ENCODE results near the gene FSIP1.

Gene FSIP1

DNA sequence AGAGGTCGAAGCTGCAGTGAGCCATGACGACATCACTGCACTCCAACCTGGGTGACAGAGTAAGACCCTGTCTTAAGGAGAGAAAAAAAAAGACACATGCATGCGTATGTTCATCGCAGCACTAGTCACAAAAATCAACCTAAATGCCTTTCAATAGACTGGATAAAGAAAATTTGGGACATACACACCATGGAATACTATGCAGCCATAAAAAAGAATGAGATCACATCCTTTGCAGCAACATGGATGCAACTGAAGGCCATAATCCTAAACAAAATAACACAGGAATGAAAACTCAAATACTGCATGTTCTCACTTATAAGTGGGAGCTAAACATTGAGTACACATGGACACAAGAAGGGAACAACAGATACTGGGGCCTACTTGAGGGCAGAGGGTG, 53.1 kb downstream of the FSIP1 start:
- no peak overlapping the region for H3K27ac ChIP-seq (ENCODE audit: insufficient read depth, low read length, poor library complexity, severe bottlenecking)
- H3K9me3 ChIP-seq (ENCODE audit: control insufficient read depth, low read length): no peaks in the 10 kb centered on the region
- no peak overlapping the region for H3K4me3 ChIP-seq (ENCODE audit: insufficient read depth, low read depth, low read length, poor library complexity, severe bottlenecking)
- no peaks in the 10 kb centered on the region for H3K36me3 ChIP-seq (ENCODE audit: control insufficient read depth, insufficient read depth, low read length)
- DNase-seq: no peak
- H3K27me3 ChIP-seq (replicated peaks; ENCODE audit: control insufficient read depth, insufficient read depth, low read length, poor library complexity, severe bottlenecking): no peaks in the 10 kb centered on the region
- H3K4me1 ChIP-seq (ENCODE audit: control insufficient read depth, insufficient read depth, low read length, poor library complexity, severe bottlenecking): no peaks in the 10 kb centered on the region

DNA sequence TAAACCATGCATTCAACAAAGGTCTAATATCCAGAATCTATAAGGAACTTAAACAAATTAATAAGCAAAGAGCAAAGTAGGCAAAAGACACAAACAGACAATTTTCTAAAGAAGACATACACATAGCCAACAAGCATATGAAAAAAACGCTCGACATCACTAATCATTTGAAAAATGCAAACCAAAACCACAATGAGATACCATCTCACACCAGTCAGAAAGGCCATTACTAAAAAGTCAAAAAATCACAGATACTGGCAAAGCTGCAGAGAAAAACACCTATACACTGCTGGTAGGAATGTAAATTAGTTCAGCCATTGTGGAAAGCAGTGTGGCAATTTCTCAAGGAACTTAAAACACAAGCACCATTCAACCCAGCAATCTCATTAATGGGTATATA, 53.8 kb downstream of the FSIP1 start:
- no peak for DNase-seq
- no peak overlapping the region for H3K4me3 ChIP-seq (ENCODE audit: insufficient read depth, low read depth, low read length, poor library complexity, severe bottlenecking)
- no peaks in the 10 kb centered on the region for H3K4me1 ChIP-seq (ENCODE audit: control insufficient read depth, insufficient read depth, low read length, poor library complexity, severe bottlenecking)
- no peak overlapping the region for H3K27ac ChIP-seq (ENCODE audit: insufficient read depth, low read length, poor library complexity, severe bottlenecking)
- H3K36me3 ChIP-seq (ENCODE audit: control insufficient read depth, insufficient read depth, low read length): no peaks in the 10 kb centered on the region
- no peaks in the 10 kb centered on the region for H3K27me3 ChIP-seq (replicated peaks; ENCODE audit: control insufficient read depth, insufficient read depth, low read length, poor library complexity, severe bottlenecking)
- no peaks in the 10 kb centered on the region for H3K9me3 ChIP-seq (ENCODE audit: control insufficient read depth, low read length)

DNA sequence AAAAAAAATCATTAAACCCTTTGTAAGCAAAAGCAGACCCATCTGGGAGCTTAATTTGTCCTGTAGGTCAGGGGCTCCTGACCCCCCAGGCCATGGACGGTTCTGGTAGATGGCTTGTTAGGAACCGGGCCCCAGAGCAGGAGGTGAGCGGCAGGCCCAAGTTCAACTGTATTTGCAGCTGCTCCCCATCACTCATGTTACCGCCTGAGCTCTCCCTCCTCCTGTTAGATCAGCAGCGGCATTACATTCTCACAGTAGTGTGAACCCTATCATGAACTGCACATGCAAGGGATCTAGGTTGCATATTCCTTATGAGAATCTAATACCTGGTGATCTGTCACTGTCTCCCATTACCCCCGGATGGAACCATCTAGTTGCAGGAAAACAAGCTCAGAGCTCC, 60.7 kb downstream of the FSIP1 start:
- Histone ChIP-seq H3K9me3 (ENCODE audit: control insufficient read depth, low read length) (no peaks in the 10 kb centered on the region), H3K4me3 (ENCODE audit: insufficient read depth, low read depth, low read length, poor library complexity, severe bottlenecking) (no peak overlapping the region), H3K27ac (ENCODE audit: insufficient read depth, low read length, poor library complexity, severe bottlenecking) (no peak overlapping the region), H3K4me1 (ENCODE audit: control insufficient read depth, insufficient read depth, low read length, poor library complexity, severe bottlenecking) (no peaks in the 10 kb centered on the region), H3K27me3 (replicated peaks; ENCODE audit: control insufficient read depth, insufficient read depth, low read length, poor library complexity, severe bottlenecking) (no peaks in the 10 kb centered on the region), H3K36me3 (ENCODE audit: control insufficient read depth, insufficient read depth, low read length) (no peaks in the 10 kb centered on the region)
- DNase-seq: no peak

DNA sequence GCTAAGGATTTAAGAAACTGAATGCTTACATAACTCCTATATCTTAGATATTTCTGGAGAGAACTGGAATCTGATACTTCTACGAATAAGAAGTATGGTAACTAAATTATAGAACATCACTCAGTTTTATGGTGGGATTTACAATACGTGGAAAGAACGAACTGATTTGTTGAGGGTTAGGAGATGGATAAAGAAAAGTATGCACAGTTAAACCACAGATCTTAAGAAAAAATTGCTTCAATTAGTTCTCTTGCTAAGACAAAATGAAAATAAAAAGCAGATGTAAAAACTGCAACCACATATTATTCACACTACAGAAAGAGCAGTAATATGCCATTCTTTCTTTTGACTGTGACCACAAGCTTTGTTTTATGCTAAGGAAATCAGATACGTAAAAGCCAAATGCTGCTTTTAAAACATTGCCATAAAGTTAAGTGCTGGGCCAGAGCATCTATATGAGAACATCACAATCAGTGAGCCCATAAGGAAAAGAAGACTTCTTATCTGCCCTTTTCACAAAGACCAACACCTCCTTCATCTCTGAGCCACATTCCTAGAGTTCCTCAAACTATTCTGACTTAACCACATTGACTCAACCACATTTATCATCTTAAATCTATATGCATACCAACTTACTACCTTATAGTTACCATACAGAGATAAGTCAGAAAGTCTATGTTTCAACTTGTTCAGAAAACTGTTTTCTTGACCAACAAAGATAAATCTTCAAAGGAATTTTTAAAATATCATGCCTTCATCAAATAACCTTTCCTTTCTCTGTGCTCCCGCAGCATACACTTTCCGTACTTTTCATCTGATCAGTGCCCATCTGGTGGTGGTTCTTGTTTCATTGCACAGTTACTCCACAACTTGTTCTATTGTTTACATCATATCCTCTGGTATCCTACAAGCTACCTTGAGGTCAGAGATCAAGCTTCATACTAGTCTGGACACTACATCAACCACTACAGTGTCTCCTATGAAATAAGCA, 61.7 kb downstream of the FSIP1 start:
- no peak overlapping the region for H3K27ac ChIP-seq (ENCODE audit: insufficient read depth, low read length, poor library complexity, severe bottlenecking)
- H3K4me3 ChIP-seq (ENCODE audit: insufficient read depth, low read depth, low read length, poor library complexity, severe bottlenecking): no peak overlapping the region
- DNase-seq: no peak
- no peaks in the 10 kb centered on the region for H3K27me3 ChIP-seq (replicated peaks; ENCODE audit: control insufficient read depth, insufficient read depth, low read length, poor library complexity, severe bottlenecking)
- H3K36me3 ChIP-seq (ENCODE audit: control insufficient read depth, insufficient read depth, low read length): no peaks in the 10 kb centered on the region
- H3K9me3 ChIP-seq (ENCODE audit: control insufficient read depth, low read length): no peaks in the 10 kb centered on the region
- no peaks in the 10 kb centered on the region for H3K4me1 ChIP-seq (ENCODE audit: control insufficient read depth, insufficient read depth, low read length, poor library complexity, severe bottlenecking)

DNA sequence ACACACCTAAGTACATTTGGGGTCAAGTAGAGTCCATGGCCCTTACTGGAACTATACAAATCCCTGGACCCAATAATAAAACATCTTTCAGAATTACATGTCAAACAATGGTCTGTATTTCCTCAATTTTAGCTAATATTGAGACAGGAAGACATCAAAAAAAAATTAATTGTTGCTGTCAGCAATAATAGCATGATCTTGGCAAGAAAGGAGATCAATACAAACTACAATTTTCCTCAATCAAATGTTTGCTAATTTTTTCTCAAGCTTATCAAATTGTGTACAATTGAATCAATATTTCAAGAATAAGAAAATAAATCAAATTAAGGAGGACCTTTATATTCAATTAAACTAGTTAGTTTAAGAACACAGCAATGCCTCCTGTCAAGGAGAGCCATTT, 62.6 kb downstream of the FSIP1 start:
- Histone ChIP-seq H3K36me3 (ENCODE audit: control insufficient read depth, insufficient read depth, low read length) (no peaks in the 10 kb centered on the region), H3K27me3 (replicated peaks; ENCODE audit: control insufficient read depth, insufficient read depth, low read length, poor library complexity, severe bottlenecking) (no peaks in the 10 kb centered on the region)
- no peak for DNase-seq

DNA sequence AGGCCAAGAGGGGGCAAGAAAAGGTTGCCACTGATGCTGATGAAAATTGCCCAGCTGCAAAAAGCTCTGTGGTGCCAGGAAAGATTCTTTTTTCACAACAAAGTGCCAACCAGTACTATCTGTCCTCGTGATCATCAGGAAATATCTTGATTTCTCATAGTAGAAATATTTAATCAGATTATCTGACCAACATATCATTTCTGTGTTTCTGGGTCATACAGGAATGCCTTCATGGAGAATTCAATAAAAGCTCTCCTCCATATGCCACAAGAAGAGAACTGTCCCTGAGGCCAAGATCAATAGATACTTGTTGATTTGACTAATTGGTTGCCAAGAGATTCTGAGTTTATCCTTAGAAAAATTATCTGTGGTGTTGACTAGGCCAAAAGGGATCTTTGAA, 63.5 kb downstream of the FSIP1 start:
- no peaks in the 10 kb centered on the region for H3K9me3 ChIP-seq (ENCODE audit: control insufficient read depth, low read length)
- no peak for DNase-seq
- H3K4me1 ChIP-seq (ENCODE audit: control insufficient read depth, insufficient read depth, low read length, poor library complexity, severe bottlenecking): no peaks in the 10 kb centered on the region
- H3K27ac ChIP-seq (ENCODE audit: insufficient read depth, low read length, poor library complexity, severe bottlenecking): no peak overlapping the region
- no peaks in the 10 kb centered on the region for H3K36me3 ChIP-seq (ENCODE audit: control insufficient read depth, insufficient read depth, low read length)
- H3K27me3 ChIP-seq (replicated peaks; ENCODE audit: control insufficient read depth, insufficient read depth, low read length, poor library complexity, severe bottlenecking): no peaks in the 10 kb centered on the region
- no peak overlapping the region for H3K4me3 ChIP-seq (ENCODE audit: insufficient read depth, low read depth, low read length, poor library complexity, severe bottlenecking)

More for the DNA sequence above, 62.6 kb downstream of the FSIP1 start:
- H3K4me3 ChIP-seq (ENCODE audit: insufficient read depth, low read depth, low read length, poor library complexity, severe bottlenecking): no peak overlapping the region
- H3K27ac ChIP-seq (ENCODE audit: insufficient read depth, low read length, poor library complexity, severe bottlenecking): no peak overlapping the region
- no peaks in the 10 kb centered on the region for H3K4me1 ChIP-seq (ENCODE audit: control insufficient read depth, insufficient read depth, low read length, poor library complexity, severe bottlenecking)
- H3K9me3 ChIP-seq (ENCODE audit: control insufficient read depth, low read length): no peaks in the 10 kb centered on the region

GRCh38 chr15:39717134-39717533, 65.5 kb downstream of the FSIP1 start:
- DNase-seq: no peak
- no peaks in the 10 kb centered on the region for H3K9me3 ChIP-seq (ENCODE audit: control insufficient read depth, low read length)
- no peak overlapping the region for H3K27ac ChIP-seq (ENCODE audit: insufficient read depth, low read length, poor library complexity, severe bottlenecking)
- no peaks in the 10 kb centered on the region for H3K27me3 ChIP-seq (replicated peaks; ENCODE audit: control insufficient read depth, insufficient read depth, low read length, poor library complexity, severe bottlenecking)
- no peaks in the 10 kb centered on the region for H3K4me1 ChIP-seq (ENCODE audit: control insufficient read depth, insufficient read depth, low read length, poor library complexity, severe bottlenecking)
- no peaks in the 10 kb centered on the region for H3K36me3 ChIP-seq (ENCODE audit: control insufficient read depth, insufficient read depth, low read length)
- H3K4me3 ChIP-seq (ENCODE audit: insufficient read depth, low read depth, low read length, poor library complexity, severe bottlenecking): no peak overlapping the region

GRCh38 chr15:39714251-39714650, 68.4 kb downstream of the FSIP1 start:
- H3K27me3 ChIP-seq (replicated peaks; ENCODE audit: control insufficient read depth, insufficient read depth, low read length, poor library complexity, severe bottlenecking): no peaks in the 10 kb centered on the region
- no peaks in the 10 kb centered on the region for H3K9me3 ChIP-seq (ENCODE audit: control insufficient read depth, low read length)
- no peak for DNase-seq

GRCh38 chr15:39713846-39714245, 68.8 kb downstream of the FSIP1 start:
- H3K27me3 ChIP-seq (replicated peaks; ENCODE audit: control insufficient read depth, insufficient read depth, low read length, poor library complexity, severe bottlenecking): no peaks in the 10 kb centered on the region
- H3K4me1 ChIP-seq (ENCODE audit: control insufficient read depth, insufficient read depth, low read length, poor library complexity, severe bottlenecking): no peaks in the 10 kb centered on the region
- no peaks in the 10 kb centered on the region for H3K36me3 ChIP-seq (ENCODE audit: control insufficient read depth, insufficient read depth, low read length)
- no peak for DNase-seq
- H3K27ac ChIP-seq (ENCODE audit: insufficient read depth, low read length, poor library complexity, severe bottlenecking): no peak overlapping the region
- H3K9me3 ChIP-seq (ENCODE audit: control insufficient read depth, low read length): no peaks in the 10 kb centered on the region
- no peak overlapping the region for H3K4me3 ChIP-seq (ENCODE audit: insufficient read depth, low read depth, low read length, poor library complexity, severe bottlenecking)

More at GRCh38 chr15:39714251-39714650, 68.4 kb downstream of the FSIP1 start:
- no peaks in the 10 kb centered on the region for H3K36me3 ChIP-seq (ENCODE audit: control insufficient read depth, insufficient read depth, low read length)
- H3K4me3 ChIP-seq (ENCODE audit: insufficient read depth, low read depth, low read length, poor library complexity, severe bottlenecking): no peak overlapping the region
- H3K27ac ChIP-seq (ENCODE audit: insufficient read depth, low read length, poor library complexity, severe bottlenecking): no peak overlapping the region
- no peaks in the 10 kb centered on the region for H3K4me1 ChIP-seq (ENCODE audit: control insufficient read depth, insufficient read depth, low read length, poor library complexity, severe bottlenecking)

GRCh38 chr15:39710681-39711080, 72.0 kb downstream of the FSIP1 start:
- Histone ChIP-seq H3K36me3 (ENCODE audit: control insufficient read depth, insufficient read depth, low read length) (no peaks in the 10 kb centered on the region), H3K27ac (ENCODE audit: insufficient read depth, low read length, poor library complexity, severe bottlenecking) (no peak overlapping the region), H3K4me3 (ENCODE audit: insufficient read depth, low read depth, low read length, poor library complexity, severe bottlenecking) (no peak overlapping the region), H3K27me3 (replicated peaks; ENCODE audit: control insufficient read depth, insufficient read depth, low read length, poor library complexity, severe bottlenecking) (no peaks in the 10 kb centered on the region), H3K4me1 (ENCODE audit: control insufficient read depth, insufficient read depth, low read length, poor library complexity, severe bottlenecking) (no peaks in the 10 kb centered on the region), H3K9me3 (ENCODE audit: control insufficient read depth, low read length) (no peaks in the 10 kb centered on the region)
- no peak for DNase-seq
